Stimulated activated CD4-positive, alpha-beta T cell treated with anti-CD3 and anti-CD28 coated beads, TNF-alpha, amount 100 ng/mL, for 4 hours (primary cell): ENCODE results near the gene ADGRL1.
"Not testable (repeated sequence)": the region's sequence is repeated elsewhere in the genome, so short reads cannot be mapped to it uniquely, and the experiment has no call there.

Source experiments
- DNase-seq, 3 experiments: peaks; one replicate each; pipeline ENCODE4 v3.0.0-alpha.2; 2020; ENCODE audit warnings: low read depth in 3 of 3

ADGRL1 gene

DNA sequence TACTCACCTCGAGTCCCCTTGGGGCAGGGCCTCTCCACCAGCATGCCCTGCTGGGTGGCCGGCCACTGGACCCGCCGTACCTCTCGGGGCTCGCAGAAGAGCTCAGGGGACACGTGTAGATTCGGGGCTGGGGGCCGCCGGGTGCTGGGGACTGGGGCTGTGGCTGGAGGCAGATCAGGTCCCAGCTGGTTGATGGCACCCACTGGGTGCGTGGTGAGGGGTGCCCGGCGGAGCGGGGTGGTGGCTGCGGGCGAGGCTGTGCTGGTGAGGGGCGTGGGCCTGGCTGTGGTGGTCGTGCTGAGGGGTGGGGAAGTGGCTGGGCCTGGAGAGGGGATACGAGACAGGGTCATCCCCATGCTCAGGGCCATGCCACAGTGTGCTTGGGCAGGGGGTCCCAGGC lies 44.7 kb downstream of the ADGRL1 start:
- no peak for DNase-seq

DNA sequence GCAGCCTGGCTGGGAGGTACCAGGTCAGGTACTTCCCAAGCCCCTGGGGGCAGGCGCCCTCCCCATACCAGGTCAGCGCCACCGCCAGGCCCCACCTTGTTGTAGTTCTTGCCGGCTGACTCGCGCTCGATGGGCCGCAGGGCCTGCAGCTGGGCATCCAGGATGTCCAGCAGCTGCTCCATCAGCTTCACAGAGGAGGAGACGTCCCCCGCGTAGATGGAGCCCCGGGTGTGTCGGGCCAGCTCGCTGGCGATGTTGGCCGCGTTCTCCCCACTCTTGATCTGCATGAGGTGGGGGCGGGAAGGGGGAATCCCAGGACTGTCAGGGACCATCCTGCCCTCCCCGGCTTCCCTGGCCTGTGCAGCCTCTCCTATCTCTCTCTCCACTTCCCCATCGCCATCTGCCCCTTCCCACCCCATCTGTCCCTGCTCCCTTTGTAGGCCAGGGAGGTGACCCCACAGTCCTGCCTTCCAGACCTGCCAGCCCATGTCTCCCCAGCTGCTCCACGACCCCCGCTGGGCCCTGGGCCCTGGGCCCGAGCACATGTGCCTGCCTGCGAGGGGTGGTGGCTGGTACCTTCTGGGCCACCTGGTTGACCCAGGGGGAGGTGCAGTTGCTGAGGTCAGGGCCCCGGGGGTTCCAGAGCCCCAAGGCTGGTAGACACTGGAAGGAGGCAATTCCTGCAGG lies 45.8 kb downstream of the ADGRL1 start:
- no peak for DNase-seq

DNA sequence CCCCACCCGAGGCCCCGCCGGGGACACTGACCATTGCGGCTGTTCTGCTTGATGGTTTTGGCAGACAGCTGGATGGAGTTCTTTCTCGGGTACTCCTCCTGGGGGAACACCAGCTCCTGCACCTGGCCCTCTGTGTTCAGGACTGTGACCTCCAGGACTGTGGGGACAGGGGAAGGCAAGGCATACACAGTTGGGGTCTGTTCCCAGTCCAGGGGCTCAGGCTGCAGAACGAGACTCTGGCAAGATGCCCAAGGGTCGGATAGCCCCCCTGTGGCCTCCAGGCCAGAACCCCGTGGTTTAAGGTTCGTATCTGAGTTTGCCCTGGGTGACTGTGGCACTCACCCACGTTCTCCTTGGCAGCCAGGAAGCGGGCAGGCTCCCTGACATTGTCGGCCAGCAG lies 46.9 kb downstream of the ADGRL1 start:
- no peak for DNase-seq

DNA sequence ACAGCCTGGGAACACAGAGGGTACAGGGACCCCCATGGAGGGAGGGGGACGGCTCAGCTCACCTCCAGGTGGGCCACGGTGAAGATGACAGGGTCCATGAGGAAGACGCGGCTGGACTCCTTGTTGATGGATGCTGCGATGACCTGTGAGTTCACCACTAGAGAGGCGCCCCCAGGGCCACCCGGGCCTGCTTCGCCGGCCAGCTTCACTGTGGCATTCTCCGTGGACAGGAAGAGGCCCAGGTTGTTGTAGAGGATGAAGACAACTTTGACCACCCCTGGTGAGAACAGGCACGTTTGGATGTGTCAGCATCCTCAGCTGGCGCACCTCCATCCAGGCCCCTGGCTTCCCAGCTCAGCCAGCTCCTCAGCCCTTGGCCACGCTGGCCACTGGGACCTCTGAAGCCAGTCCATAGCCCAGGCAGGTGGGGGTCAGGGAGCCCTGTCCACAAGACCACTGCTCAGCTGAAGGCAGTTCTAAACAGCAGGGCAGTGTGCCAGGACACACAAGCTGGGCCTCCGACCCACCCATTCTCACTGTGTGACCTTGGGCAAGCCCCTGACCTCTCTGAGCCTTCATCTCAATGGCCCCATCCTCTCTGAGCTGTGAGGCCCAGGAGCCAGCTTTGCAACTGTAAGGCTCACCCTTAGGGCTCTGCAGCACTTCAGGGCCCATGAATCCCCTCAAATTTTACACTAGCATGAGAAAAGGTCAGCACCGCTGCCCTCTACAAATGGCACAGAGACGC lies 47.5 kb downstream of the ADGRL1 start:
- DNase-seq = no peak

DNA sequence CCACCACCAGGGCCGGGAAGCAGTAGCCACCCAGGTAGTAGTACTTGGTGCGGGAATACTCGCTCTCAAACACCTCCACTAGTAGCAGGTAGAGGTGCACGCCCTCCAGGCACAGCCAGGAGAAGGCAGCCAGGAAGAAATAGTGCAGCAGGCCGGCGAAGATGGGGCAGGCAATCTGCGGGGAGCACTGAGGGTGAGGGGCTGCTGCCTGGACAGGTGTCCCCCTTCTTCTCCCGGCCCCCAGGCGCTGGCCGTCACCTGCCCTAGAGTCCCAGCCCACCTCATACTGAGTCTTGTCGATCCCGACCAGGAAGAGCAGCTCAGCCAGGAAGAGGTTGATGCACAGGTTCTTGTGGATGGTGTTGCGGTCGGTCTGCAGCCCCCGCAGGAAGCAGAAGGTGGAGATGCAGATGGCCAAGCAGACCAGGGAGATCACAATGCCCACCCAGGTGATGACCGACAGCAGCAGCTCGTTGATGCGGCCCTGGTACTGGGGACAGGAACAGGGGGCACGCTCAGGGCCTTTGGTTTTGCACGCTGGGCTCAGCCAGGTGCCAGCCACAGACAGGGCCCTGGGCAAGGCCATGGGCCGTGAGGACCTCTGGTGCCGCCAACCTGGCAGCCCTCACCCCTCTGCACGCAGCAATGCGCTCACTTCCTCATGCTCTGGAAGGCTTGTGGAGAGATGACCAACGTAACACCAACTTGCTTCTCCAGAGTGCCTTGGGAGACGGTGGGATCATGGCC lies 48.8 kb downstream of the ADGRL1 start:
- DNase-seq = no peak

DNA sequence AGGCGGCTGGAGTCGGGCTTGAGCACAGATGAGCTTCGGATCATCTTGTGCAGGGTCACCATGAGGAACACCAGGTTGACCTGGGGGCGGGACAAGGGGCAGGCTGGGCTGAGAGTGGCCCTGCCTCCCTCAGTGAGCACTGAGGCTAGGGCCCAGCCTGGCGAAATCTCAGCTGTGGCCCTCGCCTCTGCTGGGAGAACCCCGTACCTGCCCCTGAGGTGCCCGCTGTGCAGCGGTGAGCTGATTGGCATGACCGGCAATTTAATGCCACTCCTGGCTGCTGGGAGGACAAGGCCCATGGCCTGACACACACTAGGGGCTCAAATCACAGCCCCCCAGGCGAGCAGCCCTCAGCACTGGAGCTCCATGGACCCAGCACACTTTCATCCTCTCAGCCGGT lies 49.8 kb downstream of the ADGRL1 start:
- DNase-seq = no peak

DNA sequence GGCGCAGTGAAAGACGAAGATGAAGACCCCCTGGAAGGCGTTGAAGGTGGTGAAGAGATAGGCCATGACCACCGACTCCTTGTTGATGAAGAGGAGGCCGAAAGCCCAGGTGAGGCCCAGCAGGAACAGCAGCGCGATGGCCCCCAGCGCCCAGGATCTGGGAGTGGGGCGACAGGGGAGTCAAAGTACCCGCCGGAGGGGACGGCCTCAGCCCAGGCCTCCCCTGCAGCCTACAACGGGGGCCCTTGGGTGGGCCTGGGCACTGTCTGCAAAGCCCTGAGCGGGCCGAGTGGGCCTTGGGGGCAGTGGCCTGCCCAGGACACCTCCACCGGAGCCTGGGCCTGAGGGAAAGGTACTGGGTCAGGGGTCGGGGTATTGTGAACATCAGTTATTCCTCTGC lies 50.6 kb downstream of the ADGRL1 start:
- DNase-seq = no peak

DNA sequence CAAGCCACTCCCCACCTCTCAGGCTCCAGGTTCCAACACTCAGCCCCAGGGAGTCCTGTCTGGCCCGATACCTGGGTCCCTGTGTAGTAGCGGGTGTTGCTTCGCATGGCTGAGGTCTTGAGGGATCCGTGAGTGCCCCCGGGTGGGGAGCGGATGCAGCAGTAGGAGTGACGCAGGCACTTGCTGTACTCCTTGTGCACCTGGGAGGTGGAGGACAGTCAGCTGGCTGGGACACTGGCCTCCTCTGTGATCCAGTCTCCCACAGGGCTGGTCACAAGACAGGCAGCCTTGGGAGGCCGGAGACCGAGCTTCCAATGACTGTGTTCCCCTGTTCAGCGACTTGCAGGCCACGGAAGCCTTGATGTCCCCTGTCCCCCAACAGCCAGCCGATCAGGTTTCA lies 53.3 kb downstream of the ADGRL1 start:
- no peak for DNase-seq

DNA sequence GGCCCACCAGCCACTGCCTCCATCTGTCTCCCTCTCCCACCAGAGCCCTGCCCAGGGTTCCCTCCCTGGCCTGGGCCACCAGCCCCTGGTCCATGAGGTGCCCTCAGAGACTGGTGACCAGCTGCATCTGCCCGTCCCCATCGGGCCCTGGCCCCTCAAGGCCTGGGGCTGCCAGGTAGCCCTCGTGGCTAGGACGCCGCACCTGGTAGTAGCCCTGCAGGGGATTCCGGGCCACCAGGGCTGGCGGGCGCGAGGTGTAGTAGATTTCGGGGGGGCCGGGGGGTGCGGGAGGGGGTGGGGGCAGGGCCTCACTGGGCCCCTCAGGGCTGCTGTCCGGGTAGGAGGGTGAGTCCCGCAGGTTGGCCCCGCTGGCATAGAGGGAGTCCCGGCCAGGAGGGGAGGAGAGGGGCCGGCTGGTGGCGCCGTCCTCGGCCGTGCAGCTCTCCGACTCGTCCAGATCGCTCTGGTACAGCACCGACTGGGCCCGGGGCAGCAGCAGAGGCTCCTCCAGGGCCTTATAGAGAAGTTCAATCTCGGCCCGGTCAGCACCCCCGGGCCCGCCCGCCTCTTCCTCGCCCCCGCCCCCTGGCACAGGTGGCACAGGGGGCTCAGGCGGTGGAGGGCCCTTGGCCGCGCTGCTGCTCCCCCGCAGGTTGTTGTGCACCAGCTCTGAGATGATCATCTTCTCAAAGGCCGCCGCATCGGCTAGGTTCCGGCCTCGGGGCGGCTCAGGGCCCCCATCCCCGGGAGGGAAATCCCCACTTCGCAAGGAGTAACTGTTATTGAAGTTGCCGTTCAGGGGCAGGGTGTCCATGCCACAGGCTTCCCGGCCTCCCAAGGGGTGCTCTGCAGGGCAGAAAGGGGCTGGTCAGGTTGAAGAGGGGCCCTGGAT lies 55.0 kb downstream of the ADGRL1 start:
- DNase-seq = no peak

DNA sequence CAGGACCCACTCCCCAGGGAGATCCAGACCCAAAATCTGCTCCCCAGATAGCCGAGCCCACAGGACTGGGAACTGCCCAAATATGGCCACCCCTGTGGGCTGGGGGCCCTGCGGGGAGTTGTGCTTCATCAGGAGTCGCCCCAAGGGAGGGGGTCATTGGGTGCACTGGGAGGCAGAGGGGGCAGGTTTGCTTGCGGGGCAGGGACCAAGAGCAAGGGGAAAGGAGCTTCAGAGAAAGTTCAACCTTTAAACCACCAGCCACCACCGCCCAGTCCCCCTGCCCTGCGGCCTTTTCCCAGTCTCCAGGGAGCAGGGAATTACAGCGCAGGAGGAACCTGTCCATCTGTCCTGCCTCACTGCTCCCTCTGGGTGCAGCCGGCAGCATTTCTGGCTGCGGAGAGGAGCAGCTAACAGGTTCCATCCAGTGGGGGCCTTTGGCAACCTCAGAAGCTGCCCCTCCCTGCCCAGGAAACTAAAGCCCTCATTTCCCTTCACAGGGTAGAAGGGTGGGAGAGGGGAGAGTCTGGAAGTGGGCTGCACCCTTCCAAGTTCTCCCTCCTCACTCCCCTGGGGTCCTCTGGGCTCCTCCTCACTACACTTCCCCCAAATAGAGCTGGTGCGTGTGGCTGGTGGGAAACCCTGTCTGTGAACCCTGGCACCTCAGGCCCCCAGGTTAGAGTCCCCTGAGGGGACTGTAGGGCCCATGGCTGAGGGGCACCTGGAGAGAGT lies 55.8 kb downstream of the ADGRL1 start:
- DNase-seq = no peak

DNA sequence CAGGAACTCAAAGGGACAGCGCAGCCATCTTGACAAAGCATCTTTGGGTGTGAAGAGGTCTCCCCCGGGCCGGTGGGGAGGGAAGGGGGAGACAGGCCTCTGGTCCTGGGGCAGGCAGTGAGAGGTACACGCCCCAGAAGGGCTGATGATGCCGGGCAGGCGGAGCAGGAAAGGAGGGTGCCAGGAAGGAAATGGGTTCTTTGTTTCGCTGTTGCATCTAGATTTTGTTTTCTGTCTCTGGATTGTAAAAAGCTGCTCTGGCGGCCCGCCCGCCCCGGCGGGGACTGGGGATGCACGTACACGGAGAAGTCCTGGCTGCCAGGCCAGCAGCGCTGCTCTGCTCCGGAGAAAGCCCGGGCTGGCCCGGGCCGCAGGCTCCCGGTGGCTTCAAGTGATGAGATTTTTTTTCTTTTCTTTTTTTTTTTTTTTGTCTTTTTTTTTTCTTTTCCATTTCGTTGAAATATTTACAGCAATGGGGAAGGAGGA lies 56.4 kb downstream of the ADGRL1 start:
- peak in 1 of 3 experiments; percentile 19 for DNase-seq

DNA sequence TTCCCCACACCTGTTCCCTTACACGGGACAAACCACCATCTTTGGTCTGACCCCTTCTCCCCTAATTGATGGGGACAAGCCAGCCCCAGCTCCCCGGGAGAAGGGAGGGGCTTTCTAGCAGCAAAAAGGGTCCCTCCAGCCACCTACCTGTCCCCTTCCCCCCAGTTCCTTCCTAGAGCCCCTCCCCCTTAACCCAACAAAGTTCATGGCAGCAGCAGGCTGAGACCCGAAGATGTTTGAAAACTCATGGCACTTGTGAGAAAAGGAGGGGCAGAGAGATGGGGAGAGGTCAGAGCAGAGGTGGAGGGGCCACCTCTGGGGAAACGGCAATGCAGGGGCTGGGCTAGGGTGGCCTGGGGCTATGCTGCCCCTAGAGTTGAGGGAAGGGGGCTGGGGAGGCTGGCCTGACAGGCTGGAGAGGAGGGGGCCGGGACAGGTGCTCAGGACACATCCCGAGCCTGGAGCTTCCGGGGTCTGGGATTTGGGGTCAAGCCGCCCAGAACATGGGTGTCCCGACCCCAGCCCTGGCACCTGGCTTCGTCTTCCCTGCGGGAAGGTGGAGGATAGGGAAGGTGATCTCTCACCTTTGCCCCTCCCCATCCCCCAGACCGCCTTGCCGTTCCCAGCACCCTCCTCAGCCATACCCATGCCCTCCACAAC lies 57.1 kb downstream of the ADGRL1 start:
- DNase-seq = no peak

DNA sequence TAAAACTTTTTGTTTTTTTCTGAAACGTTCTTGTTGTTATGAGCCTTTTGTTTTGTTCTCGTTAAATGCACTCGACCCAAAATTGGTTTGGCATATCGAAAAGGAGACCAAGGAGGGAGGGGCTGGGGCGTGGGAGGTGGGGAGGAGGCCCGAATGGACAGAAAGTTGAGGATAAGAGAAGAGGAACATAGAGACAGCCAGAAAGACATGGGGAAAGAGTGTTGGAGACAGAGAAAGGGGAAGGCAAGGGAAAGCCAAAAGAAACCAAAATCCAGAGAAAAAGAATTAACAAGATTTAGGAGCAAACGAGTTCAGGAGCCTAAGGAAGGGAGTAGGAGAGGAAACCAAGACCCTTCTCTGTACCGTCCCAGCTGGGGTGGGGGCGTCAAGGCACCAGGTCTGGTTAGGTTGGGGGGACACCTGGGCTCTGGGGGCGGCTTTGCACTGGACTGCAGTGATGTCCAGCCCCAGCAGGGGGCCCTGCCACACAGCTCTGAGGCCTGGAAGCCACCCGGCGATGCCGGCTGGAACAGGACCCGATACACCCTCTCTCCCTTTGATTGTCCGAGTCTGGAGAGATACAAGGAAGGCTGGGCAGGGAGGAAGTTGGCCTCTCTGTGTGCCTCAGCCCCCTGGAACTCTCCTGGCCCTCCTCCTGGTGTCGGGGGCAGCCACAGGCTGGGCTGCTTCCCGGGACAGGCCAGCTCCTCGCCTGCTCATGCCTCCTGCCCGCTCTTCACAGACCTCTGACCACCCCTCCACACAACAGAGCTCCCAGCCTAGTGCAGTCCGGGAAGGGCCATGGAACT lies 58.0 kb downstream of the ADGRL1 start:
- peak in 1 of 3 experiments; percentile 39 for DNase-seq

DNA sequence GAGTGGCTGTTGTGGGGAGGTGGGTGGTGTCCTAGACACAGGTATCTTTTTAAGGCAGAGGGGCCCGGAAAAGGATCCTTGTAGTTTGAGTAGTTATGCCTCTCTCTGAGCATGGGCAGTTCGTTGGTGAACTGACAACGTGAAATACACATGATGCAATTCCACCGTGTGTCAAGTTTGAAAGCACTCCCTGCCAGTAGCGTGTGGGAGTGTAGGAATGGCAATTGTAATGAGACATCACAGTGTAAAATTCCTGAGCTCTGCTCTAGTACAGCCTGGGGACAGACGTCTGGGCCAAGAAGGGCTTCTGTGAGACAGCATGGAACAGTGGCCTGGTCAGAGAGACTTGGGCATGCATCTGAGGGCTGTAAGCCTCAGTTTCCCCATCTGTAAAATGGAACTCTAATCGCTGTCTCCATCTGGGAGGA lies 59.2 kb downstream of the ADGRL1 start:
- DNase-seq = no peak

DNA sequence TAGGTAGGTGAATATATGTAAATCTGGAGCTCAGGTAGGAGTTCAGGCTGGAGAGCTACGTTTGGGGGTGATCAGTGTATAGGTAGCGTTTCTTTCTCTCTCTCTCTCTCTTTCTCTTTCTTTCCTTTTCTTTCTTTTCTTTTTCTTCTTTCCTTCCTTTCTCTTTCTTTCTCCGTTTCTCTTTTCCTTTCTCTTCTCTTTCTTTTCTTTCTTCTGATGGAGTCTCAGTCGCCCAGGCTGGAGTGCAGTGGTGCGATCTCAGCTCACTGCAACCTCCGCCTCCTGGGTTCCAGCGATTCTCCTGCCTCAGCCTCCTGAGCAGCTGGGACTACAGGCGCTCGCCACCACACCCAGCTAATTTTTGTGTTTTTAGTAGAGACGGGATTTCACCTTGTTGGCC lies 59.8 kb downstream of the ADGRL1 start:
- DNase-seq = not testable (repeated sequence)

DNA sequence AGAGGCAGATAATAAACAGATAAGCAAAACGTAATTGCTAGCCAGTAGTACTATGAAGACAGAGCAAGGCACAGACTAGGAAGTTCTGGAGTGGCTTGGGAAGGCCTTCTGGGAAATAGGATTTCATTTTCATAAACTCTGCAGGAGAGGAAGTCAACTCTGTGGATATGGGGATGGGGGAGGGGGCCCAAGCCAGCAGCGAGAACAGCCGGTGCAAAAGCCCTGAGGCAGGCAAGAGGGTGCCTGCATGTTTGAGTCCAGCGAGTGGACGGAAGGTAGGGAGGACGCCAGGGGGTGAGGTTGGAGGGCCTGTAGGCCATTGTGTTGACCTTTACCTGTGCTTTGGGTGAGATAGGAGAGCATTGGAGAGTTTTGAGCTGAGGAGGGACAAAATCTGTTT lies 60.6 kb downstream of the ADGRL1 start:
- no peak for DNase-seq

DNA sequence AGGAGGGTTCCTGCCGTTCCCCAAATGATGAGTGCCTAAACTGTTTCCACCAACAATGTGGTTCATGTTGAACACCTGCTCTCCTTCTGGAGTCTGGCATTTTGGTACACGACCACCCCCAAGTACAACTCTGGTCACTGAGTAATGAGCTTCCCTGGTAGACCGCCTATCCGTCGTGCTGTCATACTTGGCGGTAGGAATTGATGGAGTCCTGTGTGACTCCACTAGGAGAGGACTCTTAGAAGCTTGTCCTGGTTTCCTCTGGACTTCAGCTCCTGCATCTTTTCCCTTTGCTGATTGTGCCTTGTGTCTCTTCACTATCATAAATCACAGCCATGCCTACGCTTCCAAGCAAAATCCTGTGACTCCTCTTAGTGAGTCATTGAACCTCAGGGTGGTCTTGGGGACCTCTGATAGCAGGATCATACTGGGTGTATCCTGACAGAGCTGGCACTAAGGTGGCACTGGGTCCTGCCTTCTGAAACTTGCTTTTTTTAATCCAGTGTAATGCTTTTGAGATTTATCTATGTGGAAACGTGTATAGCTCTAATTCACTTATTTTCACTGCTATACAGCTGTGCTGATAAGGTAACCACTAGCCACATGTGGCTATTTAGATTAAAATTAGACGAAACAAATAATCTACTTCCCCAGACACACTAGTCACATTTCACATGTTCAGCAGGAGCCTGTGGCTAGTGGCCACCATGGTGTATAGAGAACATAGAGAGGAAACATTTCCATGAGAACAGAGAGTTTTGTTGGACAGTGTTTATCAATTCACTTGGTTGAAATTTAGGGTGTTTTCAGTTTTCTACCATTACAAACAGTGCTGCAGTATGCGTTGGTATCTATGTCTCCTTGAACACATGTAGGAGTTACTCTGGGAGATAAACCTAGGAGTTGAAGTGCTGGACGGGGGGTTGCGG lies 63.4 kb downstream of the ADGRL1 start:
- DNase-seq = no peak

DNA sequence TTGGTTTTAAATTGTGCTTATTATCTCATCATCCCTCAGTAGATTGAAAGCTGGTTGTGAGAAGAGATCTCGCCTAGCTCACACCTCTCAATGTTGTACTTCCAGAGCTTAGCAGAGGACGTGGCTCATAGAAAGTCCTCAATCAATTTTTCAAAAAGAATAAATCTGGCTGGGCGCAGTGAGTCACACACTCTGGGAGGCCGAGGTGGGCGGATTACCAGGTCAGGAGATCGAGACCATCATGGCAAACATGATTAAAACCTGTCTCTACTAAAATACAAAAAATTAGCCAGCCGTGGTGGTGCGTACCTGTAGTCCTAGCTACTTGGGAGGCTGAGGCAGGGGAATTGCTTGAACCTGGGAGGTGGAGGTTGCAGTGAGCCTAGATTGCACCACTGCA lies 64.9 kb downstream of the ADGRL1 start:
- no peak for DNase-seq
